Endothelial cell of umbilical vein (primary cell): ENCODE results near the gene ZDHHC24. TPM values are rescaled to one million over a fixed set of nuclear protein-coding genes. Genes with fewer than 3 reads are reported as not detected.

Experiments used
- BruUV-seq: library from RNA; stranded (reverse); fragments of 400-500 nt; replicated peaks from 2 replicates; lab custom pipeline; 2021; lab: Mats Ljungman, UMichigan
- CTCF ChIA-PET: fragments of 300-600, 350-600 bp; sonication (Branson Sonifier 250); formaldehyde crosslinking; loops from one replicate; lab custom pipeline; 2021; ENCODE audit warnings: antibody characterized with exemption, inconsistent platforms; lab: Charles Lee
- POLR2A ChIA-PET: fragments of 300-600, 350-600 bp; sonication (Branson Sonifier 250); formaldehyde crosslinking; loops from one replicate; lab custom pipeline; 2021; ENCODE audit warnings: antibody characterized with exemption, inconsistent platforms; lab: Charles Lee
- DNase-seq: peaks from one replicate; pipeline ENCODE4 v3.0.0-alpha.2; 2011; ENCODE audit warnings: low read depth, low spot score
- FAIRE-seq: peaks from 2 replicates; lab custom pipeline; 2011; peaks lifted over from hg19 to GRCh38; lab: Jason Lieb, UNC
- H2AFZ ChIP-seq: 2 replicates; pipeline ENCODE4 v1.6.0; 2012; ENCODE audit warnings: low read depth, low read length, control low read depth, inconsistent platforms
- H3K27ac ChIP-seq: 2 replicates; pipeline ENCODE4 v1.5.1; 2011; ENCODE audit warnings: low read depth, mild to moderate bottlenecking, control low read depth, low read length, moderate library complexity; ENCODE audit not compliant: insufficient read depth
- H3K27me3 ChIP-seq, 2 experiments: 2 replicates each; pipeline versions ENCODE4 v1.6.0 to v1.6.1; 2011; ENCODE audit warnings: low read length in 2 of 2, mixed read lengths in 1 of 2; ENCODE audit not compliant: control insufficient read depth in 2 of 2, insufficient read depth in 2 of 2
- H3K36me3 ChIP-seq, 2 experiments: 2 replicates in 1 of 2; 3 replicates in 1 of 2; pipeline ENCODE4 v1.5.1; 2011; ENCODE audit warnings: low read length in 2 of 2, mild to moderate bottlenecking in 1 of 2, moderate library complexity in 1 of 2; ENCODE audit not compliant: control insufficient read depth in 2 of 2, insufficient read depth in 2 of 2; ENCODE audit errors: extremely low read depth in 1 of 2
- H3K4me1 ChIP-seq: 3 replicates; pipeline ENCODE4 v1.5.1; 2011; ENCODE audit warnings: mild to moderate bottlenecking, low read length; ENCODE audit not compliant: control insufficient read depth, insufficient read depth; ENCODE audit errors: extremely low read depth
- H3K4me2 ChIP-seq: 2 replicates; pipeline ENCODE4 v1.6.1; 2011; ENCODE audit warnings: low read length, control low read depth, mixed read lengths; ENCODE audit not compliant: insufficient read depth
- H3K4me3 ChIP-seq, 3 experiments: fragments of 200-600 bp in 1 of 3; sonication (generic), shearing (Covaris generic) in 1 of 3; replicated peaks in 1 of 3; 2 replicates each; pipeline ENCODE4 v1.5.1; 2011 to 2016; ENCODE audit warnings: control low read depth in 3 of 3, low read length in 3 of 3, mild to moderate bottlenecking in 2 of 3, inconsistent platforms in 1 of 3, low read depth in 1 of 3, moderate library complexity in 1 of 3; ENCODE audit not compliant: insufficient read depth in 1 of 3
- H3K79me2 ChIP-seq: 2 replicates; pipeline ENCODE4 v1.6.0; 2012; ENCODE audit warnings: low read length, inconsistent platforms; ENCODE audit not compliant: control insufficient read depth, insufficient read depth
- H3K9ac ChIP-seq: replicated peaks from 2 replicates; pipeline ENCODE3; 2011; ENCODE audit warnings: low read length, control low read depth; ENCODE audit not compliant: insufficient read depth; ENCODE audit errors: extremely low read depth
- H3K9me1 ChIP-seq: replicated peaks from 3 replicates; pipeline ENCODE4 v1.6.0; 2011; ENCODE audit warnings: mild to moderate bottlenecking, low read length; ENCODE audit not compliant: control insufficient read depth, insufficient read depth; ENCODE audit errors: extremely low read depth
- H3K9me3 ChIP-seq: replicated peaks from 2 replicates; pipeline ENCODE4 v1.5.1; 2012; ENCODE audit warnings: low read length, inconsistent platforms; ENCODE audit not compliant: control insufficient read depth, insufficient read depth
- H4K20me1 ChIP-seq: replicated peaks from 2 replicates; pipeline ENCODE3; 2011; ENCODE audit warnings: mild to moderate bottlenecking, low read length; ENCODE audit not compliant: control insufficient read depth, insufficient read depth; ENCODE audit errors: extremely low read depth
- CTCF ChIP-seq, 2 donors: IDR thresholded peaks; 1 replicate in 1 of 2; 2 replicates in 1 of 2; pipeline ENCODE4 v1.5.1; 2011; ENCODE audit warnings: low read length in 2 of 2, mild to moderate bottlenecking in 2 of 2, moderate library complexity in 2 of 2, control low read depth in 1 of 2, inconsistent platforms in 1 of 2, low read depth in 1 of 2; ENCODE audit not compliant: insufficient read depth in 1 of 2; ENCODE audit errors: extremely low read depth in 1 of 2
- EZH2 ChIP-seq: IDR thresholded peaks from 2 replicates; pipeline ENCODE4 v1.6.1; 2012; ENCODE audit warnings: borderline replicate concordance, low read depth, mild to moderate bottlenecking, moderate library complexity, low read length, inconsistent platforms; ENCODE audit not compliant: severe bottlenecking
- FOS ChIP-seq: IDR thresholded peaks from 2 replicates; pipeline ENCODE4 v1.6.1; 2011; ENCODE audit warnings: mild to moderate bottlenecking, low read length, moderate library complexity, borderline replicate concordance; ENCODE audit not compliant: insufficient read depth
- GATA2 ChIP-seq: IDR thresholded peaks from 2 replicates; pipeline ENCODE4 v1.7.0; 2011; ENCODE audit warnings: low read depth, mild to moderate bottlenecking, moderate library complexity, mixed read lengths, low read length; ENCODE audit not compliant: insufficient read length, insufficient read depth
- JUN ChIP-seq: IDR thresholded peaks from 2 replicates; pipeline ENCODE4 v1.6.1; 2011; ENCODE audit warnings: borderline replicate concordance, low read depth; ENCODE audit not compliant: insufficient read length, insufficient read depth
- MAX ChIP-seq: IDR thresholded peaks from 2 replicates; pipeline ENCODE4 v1.6.1; 2011; ENCODE audit not compliant: insufficient read depth, insufficient read length
- MYC ChIP-seq: IDR thresholded peaks from one replicate; pipeline ENCODE4 v1.6.1; 2011; ENCODE audit warnings: mild to moderate bottlenecking, low read depth, low read length
- POLR2A ChIP-seq: IDR thresholded peaks from 2 replicates; pipeline ENCODE4 v1.6.1; 2012; ENCODE audit warnings: low read depth, mild to moderate bottlenecking, control low read depth, low read length
- POLR2AphosphoS5 ChIP-seq: IDR thresholded peaks from 2 replicates; pipeline ENCODE4 v1.6.1; 2012; ENCODE audit warnings: low read depth, mild to moderate bottlenecking, control low read depth, low read length, moderate library complexity; ENCODE audit not compliant: insufficient read depth
- dilution Hi-C: fragments of 300-500 bp; cut with MboI; formaldehyde crosslinking; loops from one replicate; pipeline ENCODE4 v1.15.0; 2019; ENCODE audit warnings: low sequenced_read_pairs; ENCODE audit not compliant: extremely low pct_ligation_motif_present
- intact Hi-C: fragments of 100-400 bp; cut with micrococcal nuclease; formaldehyde crosslinking; loops from one replicate; pipeline ENCODE4 v1.10.0; 2022
- polyA plus RNA-seq, 4 experiments: library from polyadenylated mRNA; depleted of rRNA in 3 of 4; stranded (reverse) in 3 of 4; unstranded in 1 of 4; fragments of >200 nt; gene quantifications; 2 replicates each; pipeline versions ENCODE4 v1.2.1 to v1.2.3, GENCODE V29; 2011 to 2012; ENCODE audit warnings: missing spikeins in 1 of 4
- total RNA-seq: library from RNA; stranded (reverse); gene quantifications from 2 replicates; pipeline ENCODE4 v1.2.3, GENCODE V29; 2021

The ZDHHC24 gene
- total and polyA plus RNA-seq, 2 donors (not counting 3 experiments of a cell fraction or from before 2014, with no cell fraction given): 20.1 to 21.1 TPM

- ChIA-PET CTCF (no interaction called here), POLR2A (no interaction called here)
- no peak overlapping the region for H3K27ac ChIP-seq
- FAIRE-seq (no peak), DNase-seq (no peak)
- no peak overlapping the region for H3K4me3 ChIP-seq
- H3K9me1 ChIP-seq: no peaks in the 10 kb centered on the region
- H3K27me3 ChIP-seq: no peaks in the 10 kb centered on the region
- no peak for TF ChIP-seq FOS
- TF ChIP-seq EZH2: no peak
- TF ChIP-seq POLR2AphosphoS5: no peak
- TF ChIP-seq MYC: no peak
- TF ChIP-seq MAX: no peak
- no peak for TF ChIP-seq JUN
- TF ChIP-seq CTCF (IDR thresholded peaks at IDR 0.05; ENCODE audit: extremely low read depth in 1 of 2, insufficient read depth in 1 of 2, low read depth in 1 of 2, low read length in 2 of 2): no peak
- TF ChIP-seq POLR2A: no peak
- no peak for TF ChIP-seq GATA2
- H3K4me2 ChIP-seq: no peak overlapping the region
- H3K36me3 ChIP-seq: peaks cover 0 to 14% of the 10 kb centered on the region in 2 experiments
- intact Hi-C loops (no loop called here), dilution Hi-C loops (no loop called here)
- H3K9ac ChIP-seq: no peak overlapping the region
- no peaks in the 10 kb centered on the region for H3K9me3 ChIP-seq
- BruUV-seq: no TSS peak
- no peaks in the 10 kb centered on the region for H4K20me1 ChIP-seq
- H3K4me1 ChIP-seq: peaks cover 22% of the 10 kb centered on the region
- no peaks in the 10 kb centered on the region for H3K79me2 ChIP-seq
- no peak overlapping the region for H2AFZ ChIP-seq
Observed at GRCh38 chr11:66539870-66540213, 6.0 kb downstream of the ZDHHC24 start.
